ENCODE data around the gene UBR4. TPM values are rescaled to one million over a fixed set of nuclear protein-coding genes. Genes with fewer than 3 reads are reported as not detected.

Gene UBR4
- total RNA-seq, 1 experiment from 2014 or later = 107 TPM

DNA sequence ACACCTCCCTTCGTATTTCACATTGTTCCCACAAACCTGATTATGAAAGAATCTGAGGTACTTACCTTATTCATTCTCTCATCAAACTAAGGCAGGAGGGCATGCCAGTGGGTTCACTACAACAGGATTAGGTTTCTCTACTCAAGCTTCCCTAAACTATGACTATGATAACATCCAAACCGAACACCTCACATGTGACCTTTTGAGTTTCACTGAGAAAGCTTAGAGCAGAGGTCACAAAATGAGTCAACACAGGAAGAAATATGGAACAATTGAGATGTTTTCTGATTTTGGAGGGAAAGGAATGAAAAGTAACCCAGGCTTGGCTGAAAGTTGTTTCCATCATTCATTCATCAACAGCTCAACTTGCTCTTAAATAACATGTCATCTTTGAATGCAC lies 24.1 kb downstream of the UBR4 start:
- no peak overlapping the region for H3K9ac ChIP-seq (ENCODE audit: low read length)
- H2AFZ ChIP-seq (ENCODE audit: low read depth, low read length, poor library complexity, severe bottlenecking) = no peak overlapping the region
- no peaks in the 10 kb centered on the region for H3K27me3 ChIP-seq (ENCODE audit: insufficient read depth, low read length)
- no peak for ATAC-seq
- no peaks in the 10 kb centered on the region for H4K20me1 ChIP-seq (ENCODE audit: insufficient read depth)
- no peaks in the 10 kb centered on the region for H3K9me2 ChIP-seq (ENCODE audit: insufficient read depth)
- ChIA-PET CTCF (no interaction called here), RAD21 (ENCODE audit: low non-redundant PET in 1 of 2, low total read pairs in 2 of 2, uncharacterized antibody in 2 of 2, unreplicated experiment in 2 of 2) (no interaction called here), POLR2A (no interaction called here)
- H3K4me2 ChIP-seq (ENCODE audit: low read length) = no peak overlapping the region
- no peaks in the 10 kb centered on the region for H3K4me1 ChIP-seq (ENCODE audit: control insufficient read depth in 1 of 2, insufficient read depth in 2 of 2, low read length in 2 of 2)
- no TSS peak for BruUV-seq (replicated peaks)
- H3K79me2 ChIP-seq (ENCODE audit: insufficient read depth, low read length) = peaks cover 14% of the 10 kb centered on the region
- intact Hi-C loops (cut with micrococcal nuclease) = no loop called here
- H3K9me3 ChIP-seq (ENCODE audit: control insufficient read depth in 1 of 2, insufficient read depth in 1 of 2, low read depth in 1 of 2, low read length in 2 of 2) = no peaks in the 10 kb centered on the region
- H3K4me3 ChIP-seq (replicated peaks in 1 of 2; ENCODE audit: low read depth in 1 of 2, low read length in 2 of 2) = no peak overlapping the region
- H3K36me3 ChIP-seq (ENCODE audit: control insufficient read depth in 1 of 2, insufficient read depth in 2 of 2, low read length in 2 of 2) = peaks cover 59 to 67% of the 10 kb centered on the region in 2 experiments
- no peak overlapping the region for H3K27ac ChIP-seq (ENCODE audit: low read depth, low read length)
- DNase-seq (ENCODE audit: low read depth, low spot score) = no peak
- no peak for TF ChIP-seq TCF7L2 (IDR thresholded peaks at IDR 0.05; ENCODE audit: borderline replicate concordance, extremely low read depth, insufficient read depth, insufficient read length)
- no peak for TF ChIP-seq RAD21 (IDR thresholded peaks at IDR 0.05; ENCODE audit: low read depth)
- no peak for TF ChIP-seq YY1 (IDR thresholded peaks at IDR 0.05; ENCODE audit: extremely low read depth, insufficient replicate concordance, low read depth, low read length)
- TF ChIP-seq CBX3 (IDR thresholded peaks at IDR 0.05; ENCODE audit: low read depth) = no peak
- TF ChIP-seq EGR1 (IDR thresholded peaks at IDR 0.05; ENCODE audit: low read depth) = no peak
- no peak for TF ChIP-seq SP1 (IDR thresholded peaks at IDR 0.05; ENCODE audit: low read depth)
- TF ChIP-seq FOSL1 (IDR thresholded peaks at IDR 0.05; ENCODE audit: low read depth) = no peak
- TF ChIP-seq ELF1 (IDR thresholded peaks at IDR 0.05; ENCODE audit: borderline replicate concordance, low read depth) = no peak
- no peak for TF ChIP-seq ZFX (IDR thresholded peaks at IDR 0.05)
- TF ChIP-seq EZH2 (IDR thresholded peaks at IDR 0.05) = no peak
- no peak for TF ChIP-seq ZNF274 (IDR thresholded peaks at IDR 0.05; ENCODE audit: low read depth, low read length)
- TF ChIP-seq, protein P1, sequence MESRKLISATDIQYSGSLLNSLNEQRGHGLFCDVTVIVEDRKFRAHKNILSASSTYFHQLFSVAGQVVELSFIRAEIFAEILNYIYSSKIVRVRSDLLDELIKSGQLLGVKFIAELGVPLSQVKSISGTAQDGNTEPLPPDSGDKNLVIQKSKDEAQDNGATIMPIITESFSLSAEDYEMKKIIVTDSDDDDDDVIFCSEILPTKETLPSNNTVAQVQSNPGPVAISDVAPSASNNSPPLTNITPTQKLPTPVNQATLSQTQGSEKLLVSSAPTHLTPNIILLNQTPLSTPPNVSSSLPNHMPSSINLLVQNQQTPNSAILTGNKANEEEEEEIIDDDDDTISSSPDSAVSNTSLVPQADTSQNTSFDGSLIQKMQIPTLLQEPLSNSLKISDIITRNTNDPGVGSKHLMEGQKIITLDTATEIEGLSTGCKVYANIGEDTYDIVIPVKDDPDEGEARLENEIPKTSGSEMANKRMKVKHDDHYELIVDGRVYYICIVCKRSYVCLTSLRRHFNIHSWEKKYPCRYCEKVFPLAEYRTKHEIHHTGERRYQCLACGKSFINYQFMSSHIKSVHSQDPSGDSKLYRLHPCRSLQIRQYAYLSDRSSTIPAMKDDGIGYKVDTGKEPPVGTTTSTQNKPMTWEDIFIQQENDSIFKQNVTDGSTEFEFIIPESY (IDR thresholded peaks at IDR 0.05; ENCODE audit: extremely low read depth, insufficient replicate concordance, low read length) = no peak
- no peak for TF ChIP-seq POLR2AphosphoS5 (IDR thresholded peaks at IDR 0.05; ENCODE audit: low read depth, low read length)
- TF ChIP-seq, protein P2, sequence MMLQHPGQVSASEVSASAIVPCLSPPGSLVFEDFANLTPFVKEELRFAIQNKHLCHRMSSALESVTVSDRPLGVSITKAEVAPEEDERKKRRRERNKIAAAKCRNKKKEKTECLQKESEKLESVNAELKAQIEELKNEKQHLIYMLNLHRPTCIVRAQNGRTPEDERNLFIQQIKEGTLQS (IDR thresholded peaks at IDR 0.05) = no peak
- TF ChIP-seq SIN3A (IDR thresholded peaks at IDR 0.05; ENCODE audit: low read depth) = no peak
- TF ChIP-seq POLR2A (IDR thresholded peaks at IDR 0.05; ENCODE audit: borderline replicate concordance, extremely low read depth, insufficient read depth, insufficient read length) = no peak
- no peak for TF ChIP-seq JUND (IDR thresholded peaks at IDR 0.05)
- TF ChIP-seq SRF (IDR thresholded peaks at IDR 0.05; ENCODE audit: low read depth) = no peak
- TF ChIP-seq, protein P3, sequence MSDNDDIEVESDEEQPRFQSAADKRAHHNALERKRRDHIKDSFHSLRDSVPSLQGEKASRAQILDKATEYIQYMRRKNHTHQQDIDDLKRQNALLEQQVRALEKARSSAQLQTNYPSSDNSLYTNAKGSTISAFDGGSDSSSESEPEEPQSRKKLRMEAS (IDR thresholded peaks at IDR 0.05) = no peak

Measured in HCT116 (cell line).